Liver (tissue), 3 donors: ENCODE data around the gene ZC3H12C.

ENCODE experiments used
- RXRA ChIP-seq, 2 donors: IDR thresholded peaks; 2 replicates each; pipeline ENCODE4 v1.6.1; 2017 to 2018; ENCODE audit warnings: antibody characterized with exemption in 2 of 2, mild to moderate bottlenecking in 1 of 2
- TAF1 ChIP-seq: conservative IDR thresholded peaks from 2 replicates; pipeline ENCODE4 v1.6.1; 2016; ENCODE audit warnings: antibody characterized with exemption, mild to moderate bottlenecking
- YY1 ChIP-seq: IDR thresholded peaks from 2 replicates; pipeline ENCODE4 v1.6.1; 2016; ENCODE audit warnings: antibody characterized with exemption, mild to moderate bottlenecking
- TF ChIP-seq, protein P1 (sequence below): fragments of 150-350 bp; IDR thresholded peaks from 2 replicates; pipeline ENCODE4 v1.5.1; 2017; ENCODE audit warnings: improper control_type of control experiment, low read depth, low read length; ENCODE audit not compliant: missing input control
- donor health status: healthy.
- donor health status: healthy.

DNA sequence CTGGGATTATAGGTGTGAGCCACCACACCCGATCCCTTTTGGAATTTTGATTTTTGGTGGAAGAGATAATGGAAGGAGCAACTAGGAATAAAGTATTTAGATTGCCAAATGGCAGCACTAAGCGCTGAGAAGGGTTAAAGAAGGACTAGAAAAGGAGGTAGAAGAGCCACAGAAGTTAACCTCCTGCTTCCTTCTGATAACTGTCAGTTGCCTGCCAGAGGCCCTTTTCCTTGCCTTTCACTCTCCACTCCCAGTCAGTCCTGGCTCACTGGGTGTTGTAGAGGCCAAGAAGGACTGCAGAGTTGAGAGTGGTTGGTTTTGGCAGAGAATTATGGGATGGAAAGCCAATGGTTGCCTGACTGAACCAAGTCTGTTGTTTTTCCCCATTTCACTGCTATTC, 19.3 kb downstream of the ZC3H12C start:
- TF ChIP-seq TAF1 (no peak), RXRA (IDR thresholded peaks at IDR 0.05) (no peak), YY1 (no peak)
- TF ChIP-seq, protein P1, sequence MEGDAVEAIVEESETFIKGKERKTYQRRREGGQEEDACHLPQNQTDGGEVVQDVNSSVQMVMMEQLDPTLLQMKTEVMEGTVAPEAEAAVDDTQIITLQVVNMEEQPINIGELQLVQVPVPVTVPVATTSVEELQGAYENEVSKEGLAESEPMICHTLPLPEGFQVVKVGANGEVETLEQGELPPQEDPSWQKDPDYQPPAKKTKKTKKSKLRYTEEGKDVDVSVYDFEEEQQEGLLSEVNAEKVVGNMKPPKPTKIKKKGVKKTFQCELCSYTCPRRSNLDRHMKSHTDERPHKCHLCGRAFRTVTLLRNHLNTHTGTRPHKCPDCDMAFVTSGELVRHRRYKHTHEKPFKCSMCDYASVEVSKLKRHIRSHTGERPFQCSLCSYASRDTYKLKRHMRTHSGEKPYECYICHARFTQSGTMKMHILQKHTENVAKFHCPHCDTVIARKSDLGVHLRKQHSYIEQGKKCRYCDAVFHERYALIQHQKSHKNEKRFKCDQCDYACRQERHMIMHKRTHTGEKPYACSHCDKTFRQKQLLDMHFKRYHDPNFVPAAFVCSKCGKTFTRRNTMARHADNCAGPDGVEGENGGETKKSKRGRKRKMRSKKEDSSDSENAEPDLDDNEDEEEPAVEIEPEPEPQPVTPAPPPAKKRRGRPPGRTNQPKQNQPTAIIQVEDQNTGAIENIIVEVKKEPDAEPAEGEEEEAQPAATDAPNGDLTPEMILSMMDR: no peak
